GM12878 (cell line): ENCODE results near the gene ING1. TPM values are rescaled to one million over a fixed set of nuclear protein-coding genes. Genes with fewer than 3 reads are reported as not detected.
A peak's percentile ranks its signal among the peaks of the same experiment; 100 is the strongest.

ENCODE experiments used
- ASH2L ChIP-seq: fragments of 300-600, 200-600 bp; sonication (generic); IDR thresholded peaks from 2 replicates; pipeline ENCODE4 v1.6.1; 2017; ENCODE audit warnings: low read depth, mild to moderate bottlenecking, borderline replicate concordance
- BCLAF1 ChIP-seq: fragments of 450-650 bp; IDR thresholded peaks from 2 replicates; pipeline ENCODE4 v1.6.1; 2017; ENCODE audit warnings: antibody characterized with exemption, mild to moderate bottlenecking, moderate library complexity
- BRCA1 ChIP-seq: IDR thresholded peaks from 2 replicates; pipeline ENCODE4 v1.6.1; 2011; ENCODE audit warnings: low read depth, low read length, improper control_type of control experiment
- CBX3 ChIP-seq: fragments of 200-600 bp; sonication (generic); IDR thresholded peaks from 2 replicates; pipeline ENCODE4 v1.6.1; 2016; ENCODE audit warnings: low read depth, borderline replicate concordance
- CEBPB ChIP-seq, 2 experiments: fragments of 150-350 bp in 1 of 2; IDR thresholded peaks; 2 replicates each; pipeline ENCODE4 v1.6.1; 2012 to 2014; ENCODE audit warnings: low read depth in 2 of 2, low read length in 2 of 2, borderline replicate concordance in 1 of 2, inconsistent platforms in 1 of 2
- ELK1 ChIP-seq: IDR thresholded peaks from 2 replicates; pipeline ENCODE4 v1.6.1; 2012; ENCODE audit warnings: low read depth, low read length, improper control_type of control experiment
- FOXM1 ChIP-seq: IDR thresholded peaks from 2 replicates; pipeline ENCODE4 v1.6.1; 2012; ENCODE audit warnings: low read depth, mild to moderate bottlenecking, inconsistent platforms, low read length, moderate library complexity
- IRF5 ChIP-seq: fragments of 450-650 bp; IDR thresholded peaks from 2 replicates; pipeline ENCODE4 v1.6.1; 2017; ENCODE audit warnings: borderline replicate concordance
- JUNB ChIP-seq: IDR thresholded peaks from 2 replicates; pipeline ENCODE4 v1.6.1; 2016; ENCODE audit warnings: antibody characterized with exemption, mild to moderate bottlenecking
- MLLT1 ChIP-seq: fragments of 450-650 bp; IDR thresholded peaks from 2 replicates; pipeline ENCODE4 v1.6.1; 2016; ENCODE audit warnings: mild to moderate bottlenecking
- NBN ChIP-seq: fragments of 450-650 bp; IDR thresholded peaks from 2 replicates; pipeline ENCODE4 v1.6.1; 2016
- NFYB ChIP-seq: IDR thresholded peaks from 2 replicates; pipeline ENCODE4 v1.6.1; 2011; ENCODE audit warnings: low read depth, mild to moderate bottlenecking, low read length, improper control_type of control experiment, moderate library complexity; ENCODE audit not compliant: insufficient read depth
- NR2F1 ChIP-seq: fragments of 450-650 bp; conservative IDR thresholded peaks from 2 replicates; pipeline ENCODE4 v1.6.1; 2017; ENCODE audit warnings: mild to moderate bottlenecking
- PAX5 ChIP-seq: IDR thresholded peaks from 2 replicates; pipeline ENCODE4 v1.6.1; 2011; ENCODE audit warnings: low read depth, low read length, borderline replicate concordance
- POU2F2 ChIP-seq: IDR thresholded peaks from 3 replicates; pipeline ENCODE4 v1.6.1; 2011; ENCODE audit warnings: low read depth, mild to moderate bottlenecking, low read length, borderline replicate concordance
- RAD51 ChIP-seq: fragments of 450-650 bp; IDR thresholded peaks from 2 replicates; pipeline ENCODE4 v1.6.1; 2016; ENCODE audit warnings: moderate library complexity, mild to moderate bottlenecking, inconsistent platforms
- RB1 ChIP-seq: fragments of 450-650 bp; formaldehyde crosslinking; IDR thresholded peaks from 2 replicates; pipeline ENCODE4 v1.6.1; 2017; ENCODE audit warnings: mild to moderate bottlenecking, borderline replicate concordance
- SMAD1 ChIP-seq: fragments of 450-650 bp; IDR thresholded peaks from 2 replicates; pipeline ENCODE4 v1.6.1; 2018; ENCODE audit warnings: mild to moderate bottlenecking, low read depth; ENCODE audit not compliant: partially characterized antibody
- ZBTB4 ChIP-seq: fragments of 450-650 bp; formaldehyde crosslinking; IDR thresholded peaks from 2 replicates; pipeline ENCODE4 v1.4.0; 2022; ENCODE audit warnings: mild to moderate bottlenecking, moderate library complexity
- polyA plus RNA-seq, 11 experiments: library from polyadenylated mRNA; depleted of rRNA in 4 of 11; unstranded in 6 of 11; stranded (reverse) in 5 of 11; fragments of >200 nt; fragmentation: Nextera tagmentation in 4 of 11; fragmentation: Illumina TruSeq in 1 of 11; extraction: Ambion mirVana in 4 of 11; extraction: Trizol in 1 of 11; gene quantifications; 1 replicate in 1 of 11; 2 replicates in 10 of 11; pipeline versions ENCODE4 v1.2.1 to v1.2.3, GENCODE V29; 2011 to 2016; ENCODE audit warnings: inconsistent platforms in 2 of 11, missing spikeins in 2 of 11, low read depth in 1 of 11
- total RNA-seq, 4 experiments: library from RNA; depleted of rRNA in 3 of 4; stranded (reverse); fragments of >200 nt in 3 of 4; fragmentation: Illumina TruSeq in 1 of 4; extraction: Trizol in 1 of 4; gene quantifications; 2 replicates each; pipeline versions ENCODE4 v1.2.1 to v1.2.3, GENCODE V29; 2013 to 2021

The ING1 gene
- total and polyA plus RNA-seq, 10 of the 15 experiments (the other 5 are each of a cell fraction or from before 2014, with no cell fraction given) = 1.3 to 20.4 (median 13.1) TPM

- TF ChIP-seq IRF5 (no peak), SMAD1 (no peak), ASH2L (no peak), NBN (no peak; the same call in 1 of the 2 replicates), PAX5 (no peak), ZBTB4 (CRISPR knock-in tag) (no peak), BRCA1 (no peak), JUNB (no peak), POU2F2 (no peak; the same call in 2 of the 3 replicates), RB1 (peak; percentile 55; the same call in 1 of the 2 replicates), BCLAF1 (0 out of 2 replicates have a peak, but pooled peaks have one; percentile 18), CEBPB (IDR thresholded peaks at IDR 0.05; ENCODE audit: borderline replicate concordance in 1 of 2, low read depth in 2 of 2, low read length in 2 of 2) (no peak), ELK1 (no peak), NFYB (no peak), RAD51 (no peak), FOXM1 (no peak), NR2F1 (peak; percentile 46), MLLT1 (no peak), CBX3 (no peak)
Measured at GRCh38 chr13:110705826-110706569, 7.5 kb upstream of the ING1 start, which contains the start of gene CARS2 (continued).
